ENCODE data around the gene PCGF3. TPM values are rescaled to one million over a fixed set of nuclear protein-coding genes. Genes with fewer than 3 reads are reported as not detected.

PCGF3 gene
- total and polyA plus RNA-seq, 2 donors from 2014 or later = 21.7 to 59.6 TPM

DNA sequence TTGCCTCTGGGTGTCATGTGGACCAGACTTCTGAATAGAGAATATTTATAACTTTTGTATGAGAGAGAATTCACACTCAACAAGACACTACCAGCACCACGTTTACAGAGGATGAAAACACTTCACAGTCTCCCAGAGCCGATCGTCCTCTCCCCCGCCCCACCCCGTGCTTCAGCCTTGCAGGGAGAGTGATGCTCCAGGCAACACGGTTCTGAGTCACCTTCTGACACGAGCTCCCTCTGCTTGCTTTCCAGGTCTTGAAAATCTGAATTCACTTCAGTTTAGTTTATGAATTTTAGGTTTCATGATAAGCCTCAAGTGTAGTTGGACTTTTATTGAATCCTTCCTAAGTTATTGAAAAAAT is 60.5 kb downstream of the PCGF3 start:
- intact Hi-C loops (cut with DNase I) = no loop called here
- H3K27ac ChIP-seq (ENCODE audit: low read depth in 2 of 2, low read length in 2 of 2) = no peak overlapping the region
- H3K9me3 ChIP-seq (ENCODE audit: control insufficient read depth in 2 of 3, insufficient read depth in 1 of 3, low read length in 3 of 3) = no peaks in the 10 kb centered on the region
- TF ChIP-seq, protein P1, sequence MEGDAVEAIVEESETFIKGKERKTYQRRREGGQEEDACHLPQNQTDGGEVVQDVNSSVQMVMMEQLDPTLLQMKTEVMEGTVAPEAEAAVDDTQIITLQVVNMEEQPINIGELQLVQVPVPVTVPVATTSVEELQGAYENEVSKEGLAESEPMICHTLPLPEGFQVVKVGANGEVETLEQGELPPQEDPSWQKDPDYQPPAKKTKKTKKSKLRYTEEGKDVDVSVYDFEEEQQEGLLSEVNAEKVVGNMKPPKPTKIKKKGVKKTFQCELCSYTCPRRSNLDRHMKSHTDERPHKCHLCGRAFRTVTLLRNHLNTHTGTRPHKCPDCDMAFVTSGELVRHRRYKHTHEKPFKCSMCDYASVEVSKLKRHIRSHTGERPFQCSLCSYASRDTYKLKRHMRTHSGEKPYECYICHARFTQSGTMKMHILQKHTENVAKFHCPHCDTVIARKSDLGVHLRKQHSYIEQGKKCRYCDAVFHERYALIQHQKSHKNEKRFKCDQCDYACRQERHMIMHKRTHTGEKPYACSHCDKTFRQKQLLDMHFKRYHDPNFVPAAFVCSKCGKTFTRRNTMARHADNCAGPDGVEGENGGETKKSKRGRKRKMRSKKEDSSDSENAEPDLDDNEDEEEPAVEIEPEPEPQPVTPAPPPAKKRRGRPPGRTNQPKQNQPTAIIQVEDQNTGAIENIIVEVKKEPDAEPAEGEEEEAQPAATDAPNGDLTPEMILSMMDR (IDR thresholded peaks at IDR 0.05; ENCODE audit: borderline replicate concordance, extremely low read depth, insufficient read depth) = no peak
- no peak overlapping the region for H3K4me3 ChIP-seq (ENCODE audit: low read length in 3 of 3)
- no peaks in the 10 kb centered on the region for H3K27me3 ChIP-seq (ENCODE audit: control insufficient read depth, insufficient read depth, low read length)
- peaks cover 5 to 32% (median 11%) of the 10 kb centered on the region in 3 donors for H3K36me3 ChIP-seq (ENCODE audit: control insufficient read depth in 2 of 3, insufficient read depth in 3 of 3, low read length in 3 of 3)
- FAIRE-seq (no peak), DNase-seq (peak in 1 of 5 donors; percentile 59)
- no peak overlapping the region for H3K9ac ChIP-seq (ENCODE audit: low read length in 3 of 3)
- peaks cover 0 to 2% (median 0%) of the 10 kb centered on the region in 3 donors for H3K4me1 ChIP-seq (ENCODE audit: control insufficient read depth in 2 of 3, insufficient read depth in 2 of 3, low read depth in 1 of 3, low read length in 3 of 3)

DNA sequence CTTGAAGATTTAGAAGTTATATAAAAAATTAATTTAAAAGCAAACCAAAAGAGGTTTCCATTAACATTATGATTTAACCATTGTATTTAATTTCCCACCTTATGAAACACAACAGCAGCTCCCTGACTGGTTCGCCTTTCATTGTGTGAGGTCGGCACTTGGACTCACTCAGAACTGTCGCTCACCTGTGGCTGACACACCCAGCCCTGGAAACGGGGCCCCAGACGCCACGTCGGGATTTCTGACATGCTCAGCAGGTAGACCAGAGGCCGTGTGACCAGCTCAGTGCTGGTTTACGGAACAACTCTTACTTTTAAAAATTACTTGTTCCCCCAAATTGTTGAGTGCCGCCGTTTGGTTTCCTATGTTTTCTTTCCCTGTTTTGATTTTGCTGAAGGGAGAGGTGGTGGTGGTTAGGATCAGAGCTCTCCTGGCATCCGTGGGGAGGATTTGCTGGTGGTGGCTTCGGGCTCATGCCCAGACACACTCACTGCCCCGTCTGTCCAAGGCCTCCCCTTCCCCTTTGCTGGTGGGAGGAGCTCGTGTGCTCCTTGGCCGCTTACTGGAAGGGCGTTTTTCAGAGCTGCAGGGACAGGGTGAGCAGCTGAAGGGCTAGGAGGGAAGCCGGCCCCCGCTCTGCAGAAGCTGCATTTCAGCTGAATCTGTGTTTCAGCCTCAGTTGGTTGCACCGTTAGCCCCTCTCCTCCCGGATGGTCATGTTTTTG is 61.1 kb downstream of the PCGF3 start:
- intact Hi-C loops (cut with DNase I) = no loop called here
- Histone ChIP-seq H3K9ac (ENCODE audit: low read length in 3 of 3) (no peak overlapping the region), H3K36me3 (ENCODE audit: control insufficient read depth in 2 of 3, insufficient read depth in 3 of 3, low read length in 3 of 3) (peaks cover 5 to 35% (median 13%) of the 10 kb centered on the region in 3 donors), H3K9me3 (ENCODE audit: control insufficient read depth in 2 of 3, insufficient read depth in 1 of 3, low read length in 3 of 3) (no peaks in the 10 kb centered on the region), H3K27me3 (ENCODE audit: control insufficient read depth, insufficient read depth, low read length) (no peaks in the 10 kb centered on the region), H3K4me3 (ENCODE audit: low read length in 3 of 3) (no peak overlapping the region), H3K27ac (ENCODE audit: low read depth in 2 of 2, low read length in 2 of 2) (no peak overlapping the region), H3K4me1 (ENCODE audit: control insufficient read depth in 2 of 3, insufficient read depth in 2 of 3, low read depth in 1 of 3, low read length in 3 of 3) (peaks cover 0 to 5% (median 3%) of the 10 kb centered on the region in 3 donors)
- FAIRE-seq (no peak), DNase-seq (peak in 1 of 5 donors; percentile 54)
- TF ChIP-seq, protein P1 (IDR thresholded peaks at IDR 0.05; ENCODE audit: borderline replicate concordance, extremely low read depth, insufficient read depth) = no peak

DNA sequence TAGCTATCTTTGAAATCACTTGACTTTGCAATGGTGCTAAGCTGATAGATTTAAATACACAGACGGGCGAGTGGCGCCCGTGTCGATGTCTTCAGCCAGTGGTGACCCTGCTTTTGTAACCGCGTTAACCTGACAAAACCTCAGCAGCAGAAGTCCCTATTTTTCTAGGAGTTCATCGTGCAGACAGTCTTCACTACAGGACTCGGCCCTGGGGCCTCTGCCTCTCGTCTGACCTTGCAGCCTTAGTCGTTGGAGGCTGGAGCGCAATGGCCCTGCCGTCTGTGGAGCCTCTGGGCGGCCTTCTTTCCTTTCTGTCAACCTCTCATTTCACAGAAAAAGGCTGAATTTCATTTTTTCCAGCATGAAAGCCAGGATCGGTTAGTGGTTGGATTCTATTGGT is 62.4 kb downstream of the PCGF3 start:
- H3K9ac ChIP-seq (ENCODE audit: low read length in 3 of 3) = no peak overlapping the region
- TF ChIP-seq, protein P1 (IDR thresholded peaks at IDR 0.05; ENCODE audit: borderline replicate concordance, extremely low read depth, insufficient read depth) = no peak
- no peak overlapping the region for H3K27ac ChIP-seq (ENCODE audit: low read depth in 2 of 2, low read length in 2 of 2)
- peaks cover 5 to 33% (median 12%) of the 10 kb centered on the region in 3 donors for H3K36me3 ChIP-seq (ENCODE audit: control insufficient read depth in 2 of 3, insufficient read depth in 3 of 3, low read length in 3 of 3)
- DNase-seq (peak in 1 of 5 donors; percentile 37), FAIRE-seq (no peak)
- no peaks in the 10 kb centered on the region for H3K27me3 ChIP-seq (ENCODE audit: control insufficient read depth, insufficient read depth, low read length)
- H3K9me3 ChIP-seq (ENCODE audit: control insufficient read depth in 2 of 3, insufficient read depth in 1 of 3, low read length in 3 of 3) = no peaks in the 10 kb centered on the region
- intact Hi-C loops (cut with DNase I) = no loop called here
- H3K4me1 ChIP-seq (ENCODE audit: control insufficient read depth in 2 of 3, insufficient read depth in 2 of 3, low read depth in 1 of 3, low read length in 3 of 3) = peaks cover 0 to 9% (median 4%) of the 10 kb centered on the region in 3 donors
- H3K4me3 ChIP-seq (ENCODE audit: low read length in 3 of 3) = no peak overlapping the region

Measured in kidney (tissue), 14 donors.